SK-N-SH (cell line): ENCODE results near the gene PCDHGA9. TPM values are rescaled to one million over a fixed set of nuclear protein-coding genes. Genes with fewer than 3 reads are reported as not detected.

Experiments
- CTCF ChIA-PET: fragments of 300-600, 350-600 bp; formaldehyde crosslinking; extraction: SDS; loops from one replicate; lab custom pipeline; 2021; lab: Yijun Ruan, JAX
- POLR2A ChIA-PET: fragments of 350-600 bp; sonication (Branson Sonifier 250); formaldehyde crosslinking; extraction: SDS; loops from one replicate; lab custom pipeline; 2020; ENCODE audit warnings: antibody characterized with exemption, inconsistent platforms; lab: Yijun Ruan, JAX
- DNase-seq: peaks from one replicate; pipeline ENCODE4 v3.0.0; 2012
- H2AFZ ChIP-seq: fragments of 200-600 bp; sonication (generic); 2 replicates; pipeline ENCODE4 v1.8.1; 2016; ENCODE audit warnings: antibody characterized with exemption, mild to moderate bottlenecking, low read depth
- H3F3A ChIP-seq: fragments of 200-600 bp; sonication (generic); replicated peaks from 2 replicates; pipeline ENCODE3; 2016; ENCODE audit warnings: antibody characterized with exemption, mild to moderate bottlenecking; ENCODE audit not compliant: insufficient read depth
- H3K27ac ChIP-seq, 2 experiments: fragments of 200-500 bp in 1 of 2; fragments of 200-600 bp in 1 of 2; sonication (Bioruptor generic) in 1 of 2; sonication (generic), shearing (Covaris generic) in 1 of 2; 2 replicates each; pipeline versions ENCODE4 v1.5.1 to v1.6.1; 2014 to 2016; ENCODE audit warnings: low read depth in 2 of 2, inconsistent platforms in 1 of 2, low read length in 1 of 2, mild to moderate bottlenecking in 1 of 2, mixed read lengths in 1 of 2
- H3K27me3 ChIP-seq: fragments of 200-600 bp; sonication (generic), shearing (Covaris generic); 2 replicates; pipeline ENCODE4 v1.6.1; 2016; ENCODE audit warnings: mixed run types; ENCODE audit not compliant: insufficient read depth
- H3K36me3 ChIP-seq, 2 experiments: fragments of 200-500 bp in 1 of 2; fragments of 200-600 bp in 1 of 2; sonication (Bioruptor generic) in 1 of 2; sonication (generic) in 1 of 2; replicated peaks in 1 of 2; 2 replicates each; pipeline versions ENCODE3 to v1.5.1; 2014 to 2016; ENCODE audit warnings: low read length in 1 of 2, mild to moderate bottlenecking in 1 of 2; ENCODE audit not compliant: insufficient read depth in 2 of 2, control insufficient read depth in 1 of 2
- H3K4me1 ChIP-seq, 2 experiments: fragments of 200-500 bp in 1 of 2; fragments of 200-600 bp in 1 of 2; sonication (Bioruptor generic) in 1 of 2; sonication (generic), shearing (Covaris generic) in 1 of 2; 2 replicates each; pipeline versions ENCODE4 v1.5.1 to v1.6.1; 2014 to 2016; ENCODE audit warnings: low read depth in 1 of 2, low read length in 1 of 2, mixed run types in 1 of 2; ENCODE audit not compliant: insufficient read depth in 2 of 2, control insufficient read depth in 1 of 2
- H3K4me2 ChIP-seq: fragments of 200-600 bp; sonication (generic), shearing (Covaris generic); 2 replicates; pipeline ENCODE4 v1.6.1; 2017; ENCODE audit warnings: mixed run types
- H3K4me3 ChIP-seq, 2 experiments: fragments of 200-500 bp in 1 of 2; fragments of 200-600 bp in 1 of 2; sonication (Bioruptor generic) in 1 of 2; sonication (generic), shearing (Covaris generic) in 1 of 2; 2 replicates each; pipeline versions ENCODE4 v1.5.1 to v1.8.1; 2014 to 2016; ENCODE audit warnings: low read depth in 2 of 2, inconsistent platforms in 1 of 2, low read length in 1 of 2, mild to moderate bottlenecking in 1 of 2, mixed read lengths in 1 of 2, moderate library complexity in 1 of 2
- H3K79me2 ChIP-seq: fragments of 200-600 bp; sonication (generic); 2 replicates; pipeline ENCODE4 v1.8.1; 2017; ENCODE audit warnings: mild to moderate bottlenecking; ENCODE audit not compliant: insufficient read depth
- H3K9ac ChIP-seq: fragments of 200-600 bp; sonication (generic); 2 replicates; pipeline ENCODE4 v1.6.1; 2017; ENCODE audit warnings: mixed run types
- H3K9me2 ChIP-seq: fragments of 200-600 bp; sonication (generic); 2 replicates; pipeline ENCODE4 v1.6.1; 2017; ENCODE audit warnings: mixed run types
- H3K9me3 ChIP-seq: fragments of 200-600 bp; sonication (generic); 2 replicates; pipeline ENCODE4 v1.6.1; 2017; ENCODE audit warnings: mixed run types, mild to moderate bottlenecking, moderate library complexity
- H4K20me1 ChIP-seq: fragments of 200-600 bp; sonication (generic); 2 replicates; pipeline ENCODE4 v1.6.1; 2017; ENCODE audit warnings: mild to moderate bottlenecking, mixed run types; ENCODE audit not compliant: insufficient read depth
- CTCF ChIP-seq: fragments of 200-600 bp; sonication (generic); IDR thresholded peaks from 2 replicates; pipeline ENCODE4 v1.6.1; 2017; ENCODE audit warnings: antibody characterized with exemption, mild to moderate bottlenecking, moderate library complexity
- EZH2phosphoT487 ChIP-seq: fragments of 200-600 bp; sonication (generic); IDR thresholded peaks from 2 replicates; pipeline ENCODE4 v1.6.1; 2017; ENCODE audit warnings: low read depth, mixed run types, mild to moderate bottlenecking, antibody characterized with exemption, moderate library complexity, borderline replicate concordance
- FOSL2 ChIP-seq: IDR thresholded peaks from 2 replicates; pipeline ENCODE4 v1.4.0; 2012; ENCODE audit warnings: low read depth, mild to moderate bottlenecking, moderate library complexity, borderline replicate concordance
- FOXJ3 ChIP-seq: sonication (generic); formaldehyde crosslinking; IDR thresholded peaks from 2 replicates; pipeline ENCODE4 v1.5.1; 2020; ENCODE audit warnings: mild to moderate bottlenecking, missing genetic modification reagents
- FOXM1 ChIP-seq: IDR thresholded peaks from 2 replicates; pipeline ENCODE4 v1.4.0; 2012; ENCODE audit warnings: low read depth, mild to moderate bottlenecking
- IRF3 ChIP-seq: fragments of 150-350 bp; IDR thresholded peaks from 2 replicates; pipeline ENCODE4 v1.6.1; 2016; ENCODE audit warnings: mild to moderate bottlenecking, low read depth, low read length
- JUND ChIP-seq: IDR thresholded peaks from 2 replicates; pipeline ENCODE4 v1.4.0; 2012
- MXI1 ChIP-seq: IDR thresholded peaks from 2 replicates; pipeline ENCODE4 v1.6.1; 2012; ENCODE audit warnings: mild to moderate bottlenecking, low read depth, low read length, improper control_type of control experiment
- NRF1 ChIP-seq: IDR thresholded peaks from 2 replicates; pipeline ENCODE4 v1.6.1; 2012; ENCODE audit warnings: low read depth, mild to moderate bottlenecking, low read length
- POLR2AphosphoS5 ChIP-seq: IDR thresholded peaks from 2 replicates; pipeline ENCODE4 v1.6.1; 2012; ENCODE audit warnings: low read depth, low read length
- RCOR1 ChIP-seq: fragments of 150-350 bp; IDR thresholded peaks from 2 replicates; pipeline ENCODE4 v1.6.1; 2017; ENCODE audit warnings: antibody characterized with exemption, low read length
- RXRA ChIP-seq: IDR thresholded peaks from 2 replicates; pipeline ENCODE4 v1.4.0; 2012; ENCODE audit warnings: low read depth, mild to moderate bottlenecking, borderline replicate concordance
- SMC3 ChIP-seq: IDR thresholded peaks from 2 replicates; pipeline ENCODE4 v1.6.1; 2012; ENCODE audit warnings: low read depth, low read length, improper control_type of control experiment
- TCF12 ChIP-seq: IDR thresholded peaks from 2 replicates; pipeline ENCODE4 v1.4.0; 2012
- TEAD4 ChIP-seq: IDR thresholded peaks from 2 replicates; pipeline ENCODE4 v1.4.0; 2012; ENCODE audit warnings: mild to moderate bottlenecking, borderline replicate concordance; ENCODE audit not compliant: insufficient read depth
- USF1 ChIP-seq: IDR thresholded peaks from 2 replicates; pipeline ENCODE4 v1.4.0; 2012; ENCODE audit warnings: low read depth, borderline replicate concordance
- YY1 ChIP-seq: IDR thresholded peaks from 2 replicates; pipeline ENCODE4 v1.4.0; 2012; ENCODE audit warnings: low read depth, mild to moderate bottlenecking
- WGBS: methylation state at CpG from one replicate; pipeline ENCODE4 v1.1.6; 2017; ENCODE audit warnings: low lambda C conversion rate; 5-methylcytosine and 5-hydroxymethylcytosine counted together
- polyA plus RNA-seq, 3 experiments: library from polyadenylated mRNA; depleted of rRNA; stranded (reverse); fragments of >200 nt; gene quantifications; 2 replicates each; pipeline ENCODE4 v1.2.3, GENCODE V29; 2012

Gene PCDHGA9
- polyA plus RNA-seq, 1 of the 3 experiments (the other 2 are of a cell fraction) = 0.16 TPM

GRCh38 chr5:141439411-141440141, 37.0 kb downstream of the PCDHGA9 start:
- no peaks in the 10 kb centered on the region for H4K20me1 ChIP-seq
- TF ChIP-seq JUND (no peak), CTCF (0 out of 2 replicates have a peak, but pooled peaks have one; percentile 7)
- no peaks in the 10 kb centered on the region for H3K27me3 ChIP-seq
- POLR2A ChIA-PET = no interaction called here
- CTCF ChIA-PET = interaction anchor here (0.6 kb wide), 1 partner anchor 85 kb away, joined by 3 read pairs; no protein-coding TSS in a partner anchor
- no peaks in the 10 kb centered on the region for H3K36me3 ChIP-seq
- peaks cover 2% of the 10 kb centered on the region; the same call in 1 of the 2 replicates for H3K9me3 ChIP-seq
- H3K9ac ChIP-seq = no peak overlapping the region
- no peak overlapping the region for H2AFZ ChIP-seq
- H3F3A ChIP-seq = no peaks in the 10 kb centered on the region
- 0 out of 2 replicates have a peak, but pooled peaks cover 5% of the 10 kb centered on the region for H3K79me2 ChIP-seq
- 80% methylated on average over 10 of the region's 10 CpGs for WGBS
- no peak overlapping the region; a peak in 1 of 4 replicates for H3K4me3 ChIP-seq
- no peaks in the 10 kb centered on the region for H3K9me2 ChIP-seq
- H3K27ac ChIP-seq = no peak overlapping the region
- no peak overlapping the region for H3K4me2 ChIP-seq
- no peak for DNase-seq
- no peaks in the 10 kb centered on the region for H3K4me1 ChIP-seq

GRCh38 chr5:141440341-141440740, 37.8 kb downstream of the PCDHGA9 start:
- WGBS = 79% methylated on average over 9 of the region's 9 CpGs
- no peaks in the 10 kb centered on the region for H3K27me3 ChIP-seq
- H3K79me2 ChIP-seq = 0 out of 2 replicates have a peak, but pooled peaks cover 3% of the 10 kb centered on the region
- ChIA-PET CTCF (no interaction called here), POLR2A (no interaction called here)
- no peak overlapping the region for H3K9ac ChIP-seq
- H2AFZ ChIP-seq = no peak overlapping the region
- H4K20me1 ChIP-seq = no peaks in the 10 kb centered on the region
- H3K36me3 ChIP-seq = no peaks in the 10 kb centered on the region
- no peak for DNase-seq
- no peaks in the 10 kb centered on the region for H3K4me1 ChIP-seq
- H3K9me3 ChIP-seq = peaks cover 4% of the 10 kb centered on the region; the same call in 1 of the 2 replicates
- H3K4me2 ChIP-seq = no peak overlapping the region
- no peak for TF ChIP-seq TEAD4
- TF ChIP-seq JUND = no peak
- TF ChIP-seq IRF3 = no peak
- no peak for TF ChIP-seq MXI1
- no peak for TF ChIP-seq NRF1
- TF ChIP-seq SMC3 = no peak
- TF ChIP-seq TCF12 = no peak
- no peak for TF ChIP-seq RCOR1
- no peak for TF ChIP-seq FOXM1
- no peak for TF ChIP-seq YY1
- no peak for TF ChIP-seq EZH2phosphoT487
- no peak for TF ChIP-seq FOXJ3 (CRISPR knock-in tag)
- TF ChIP-seq RXRA = no peak
- TF ChIP-seq POLR2AphosphoS5 = no peak
- TF ChIP-seq FOSL2 = no peak
- TF ChIP-seq USF1 = no peak
- H3K27ac ChIP-seq = no peak overlapping the region
- no peaks in the 10 kb centered on the region for H3K9me2 ChIP-seq
- no peaks in the 10 kb centered on the region for H3F3A ChIP-seq
- H3K4me3 ChIP-seq = peak overlapping the region in 1 of 2 experiments; percentile 12; a peak in 1 of 4 replicates
